ENCODE data around the gene CNTN1.

The CNTN1 gene

GRCh38 chr12:40770781-40771180 is 78.5 kb downstream of the CNTN1 start:
- H3K9ac ChIP-seq (ENCODE audit: low read depth, low read length), result no peak overlapping the region
- H3K4me1 ChIP-seq (ENCODE audit: insufficient read depth, low read length), result no peaks in the 10 kb centered on the region
- no peak overlapping the region for H3K4me2 ChIP-seq (ENCODE audit: insufficient read depth, low read length)
- no peaks in the 10 kb centered on the region for H4K20me1 ChIP-seq (ENCODE audit: insufficient read depth, low read length)
- no peak overlapping the region for H3K4me3 ChIP-seq (ENCODE audit: low read depth in 1 of 2, low read length in 2 of 2)
- H3K27ac ChIP-seq (ENCODE audit: low read length), result no peak overlapping the region
- no peaks in the 10 kb centered on the region for H3K79me2 ChIP-seq (ENCODE audit: insufficient read depth, low read length)
- ATAC-seq (ENCODE audit: insufficient read depth, low read depth) (no peak), DNase-seq (no peak)
- no peaks in the 10 kb centered on the region for H3K9me3 ChIP-seq (ENCODE audit: insufficient read depth, low read length, severe bottlenecking)
- H3K27me3 ChIP-seq (ENCODE audit: insufficient read depth, low read length, poor library complexity), result no peaks in the 10 kb centered on the region
- no peak overlapping the region for H2AFZ ChIP-seq (ENCODE audit: low read depth, low read length)
- no peak for TF ChIP-seq CTCF (IDR thresholded peaks at IDR 0.05; ENCODE audit: borderline replicate concordance, extremely low read depth, low read length, poor library complexity, severe bottlenecking)
- no peak for TF ChIP-seq EZH2 (IDR thresholded peaks at IDR 0.05; ENCODE audit: borderline replicate concordance, low read depth, low read length, severe bottlenecking)
- H3K36me3 ChIP-seq (ENCODE audit: insufficient read depth, low read length), result no peaks in the 10 kb centered on the region

GRCh38 chr12:40775661-40776060 is 83.4 kb downstream of the CNTN1 start:
- H4K20me1 ChIP-seq (ENCODE audit: insufficient read depth, low read length), result no peaks in the 10 kb centered on the region
- H3K27me3 ChIP-seq (ENCODE audit: insufficient read depth, low read length, poor library complexity), result no peaks in the 10 kb centered on the region
- H3K36me3 ChIP-seq (ENCODE audit: insufficient read depth, low read length), result no peaks in the 10 kb centered on the region
- H3K27ac ChIP-seq (ENCODE audit: low read length), result no peak overlapping the region
- ATAC-seq (ENCODE audit: insufficient read depth, low read depth), result no peak
- H2AFZ ChIP-seq (ENCODE audit: low read depth, low read length), result no peak overlapping the region
- no peak overlapping the region for H3K4me3 ChIP-seq (ENCODE audit: low read depth in 1 of 2, low read length in 2 of 2)
- DNase-seq, result no peak
- H3K9ac ChIP-seq (ENCODE audit: low read depth, low read length), result no peak overlapping the region
- no peak overlapping the region for H3K4me2 ChIP-seq (ENCODE audit: insufficient read depth, low read length)
- H3K4me1 ChIP-seq (ENCODE audit: insufficient read depth, low read length), result no peaks in the 10 kb centered on the region
- no peaks in the 10 kb centered on the region for H3K9me3 ChIP-seq (ENCODE audit: insufficient read depth, low read length, severe bottlenecking)
- no peak for TF ChIP-seq EZH2 (IDR thresholded peaks at IDR 0.05; ENCODE audit: borderline replicate concordance, low read depth, low read length, severe bottlenecking)
- TF ChIP-seq CTCF (IDR thresholded peaks at IDR 0.05; ENCODE audit: borderline replicate concordance, extremely low read depth, low read length, poor library complexity, severe bottlenecking), result no peak
- no peaks in the 10 kb centered on the region for H3K79me2 ChIP-seq (ENCODE audit: insufficient read depth, low read length)

GRCh38 chr12:40784102-40784501 is 91.9 kb downstream of the CNTN1 start:
- no peaks in the 10 kb centered on the region for H4K20me1 ChIP-seq (ENCODE audit: insufficient read depth, low read length)
- H3K79me2 ChIP-seq (ENCODE audit: insufficient read depth, low read length), result no peaks in the 10 kb centered on the region
- TF ChIP-seq EZH2 (IDR thresholded peaks at IDR 0.05; ENCODE audit: borderline replicate concordance, low read depth, low read length, severe bottlenecking) (no peak), CTCF (IDR thresholded peaks at IDR 0.05; ENCODE audit: borderline replicate concordance, extremely low read depth, low read length, poor library complexity, severe bottlenecking) (no peak)
- no peaks in the 10 kb centered on the region for H3K36me3 ChIP-seq (ENCODE audit: insufficient read depth, low read length)
- no peak overlapping the region for H3K4me3 ChIP-seq (ENCODE audit: low read depth in 1 of 2, low read length in 2 of 2)
- H3K4me1 ChIP-seq (ENCODE audit: insufficient read depth, low read length), result no peaks in the 10 kb centered on the region
- H3K27ac ChIP-seq (ENCODE audit: low read length), result no peak overlapping the region
- H3K4me2 ChIP-seq (ENCODE audit: insufficient read depth, low read length), result no peak overlapping the region
- H3K27me3 ChIP-seq (ENCODE audit: insufficient read depth, low read length, poor library complexity), result no peaks in the 10 kb centered on the region
- ATAC-seq (ENCODE audit: insufficient read depth, low read depth) (no peak), DNase-seq (no peak)
- no peaks in the 10 kb centered on the region for H3K9me3 ChIP-seq (ENCODE audit: insufficient read depth, low read length, severe bottlenecking)
- H3K9ac ChIP-seq (ENCODE audit: low read depth, low read length), result no peak overlapping the region
- no peak overlapping the region for H2AFZ ChIP-seq (ENCODE audit: low read depth, low read length)

- H3K4me3 ChIP-seq (ENCODE audit: low read depth in 1 of 2, low read length in 2 of 2), result no peak overlapping the region
- H3K27ac ChIP-seq (ENCODE audit: low read length), result no peak overlapping the region
- H3K79me2 ChIP-seq (ENCODE audit: insufficient read depth, low read length), result no peaks in the 10 kb centered on the region
- no peaks in the 10 kb centered on the region for H4K20me1 ChIP-seq (ENCODE audit: insufficient read depth, low read length)
- no peak for DNase-seq
- no peak for ATAC-seq (ENCODE audit: insufficient read depth, low read depth)
- H2AFZ ChIP-seq (ENCODE audit: low read depth, low read length), result no peak overlapping the region
- no peak overlapping the region for H3K9ac ChIP-seq (ENCODE audit: low read depth, low read length)
- H3K36me3 ChIP-seq (ENCODE audit: insufficient read depth, low read length), result no peaks in the 10 kb centered on the region
- H3K27me3 ChIP-seq (ENCODE audit: insufficient read depth, low read length, poor library complexity), result no peaks in the 10 kb centered on the region
- TF ChIP-seq CTCF (IDR thresholded peaks at IDR 0.05; ENCODE audit: borderline replicate concordance, extremely low read depth, low read length, poor library complexity, severe bottlenecking) (no peak), EZH2 (IDR thresholded peaks at IDR 0.05; ENCODE audit: borderline replicate concordance, low read depth, low read length, severe bottlenecking) (no peak)
- H3K4me2 ChIP-seq (ENCODE audit: insufficient read depth, low read length), result no peak overlapping the region
- H3K4me1 ChIP-seq (ENCODE audit: insufficient read depth, low read length), result peaks cover 4% of the 10 kb centered on the region
- H3K9me3 ChIP-seq (ENCODE audit: insufficient read depth, low read length, severe bottlenecking), result no peaks in the 10 kb centered on the region
Measured at GRCh38 chr12:40788276-40788675, 96.0 kb downstream of the CNTN1 start.

All from DND-41 (cell line).